ENCODE measurements around the gene GGT6. TPM values are rescaled to one million over a fixed set of nuclear protein-coding genes. Genes with fewer than 3 reads are reported as not detected.

GGT6 gene
- polyA plus RNA-seq, 3 donors = not detected

DNA sequence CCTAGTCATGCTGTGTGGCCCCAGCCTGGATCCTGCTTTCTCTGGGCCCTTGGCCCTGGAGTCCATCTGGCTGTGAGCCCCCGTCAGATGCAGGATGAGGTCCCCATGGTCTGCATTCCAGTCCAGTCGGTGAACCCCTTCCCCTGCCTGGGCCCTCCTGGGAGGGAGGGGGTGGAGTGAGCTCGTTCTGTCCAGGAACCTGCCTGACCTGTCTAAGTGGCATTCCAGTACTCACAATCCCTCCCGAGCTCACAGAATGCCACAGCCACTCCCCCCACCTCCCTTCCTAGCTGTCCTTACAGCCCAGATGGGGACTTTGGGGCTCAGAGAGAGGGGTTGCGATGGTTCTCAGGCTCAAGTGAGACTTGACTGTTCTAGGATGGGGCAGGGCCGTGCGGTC, 46.2 kb downstream of the GGT6 start:
- H3K79me2 ChIP-seq (ENCODE audit: insufficient read depth, low read length) = no peaks in the 10 kb centered on the region
- intact Hi-C loops (cut with micrococcal nuclease) = no loop called here
- no peak overlapping the region for H2AFZ ChIP-seq (ENCODE audit: insufficient read depth, low read depth, low read length, poor library complexity, severe bottlenecking)
- H3K4me1 Mint-ChIP-seq = peaks cover 37% of the 10 kb centered on the region
- no peaks in the 10 kb centered on the region for H3K27me3 ChIP-seq (ENCODE audit: control insufficient read depth in 2 of 2, insufficient read depth in 2 of 2, low read length in 2 of 2)
- H3K36me3 Mint-ChIP-seq = no peaks in the 10 kb centered on the region
- no peaks in the 10 kb centered on the region for H4K20me1 ChIP-seq (ENCODE audit: insufficient read depth, low read length)
- no peaks in the 10 kb centered on the region for H3K36me3 ChIP-seq (replicated peaks in 1 of 2; ENCODE audit: control insufficient read depth in 1 of 2, insufficient read depth in 2 of 2, low read length in 2 of 2)
- H3K27ac ChIP-seq (ENCODE audit: low read depth in 1 of 2, low read length in 2 of 2) = no peak overlapping the region
- no peak overlapping the region for H3K4me3 ChIP-seq (replicated peaks in 1 of 3; ENCODE audit: low read depth in 2 of 3, low read length in 3 of 3)
- H3K9ac ChIP-seq (ENCODE audit: insufficient read depth, low read length, poor library complexity, severe bottlenecking) = no peak overlapping the region
- 100% methylated on average over 3 of the region's 7 CpGs for WGBS (ENCODE audit: insufficient coverage)
- no peak for DNase-seq
- TF ChIP-seq, protein P1, sequence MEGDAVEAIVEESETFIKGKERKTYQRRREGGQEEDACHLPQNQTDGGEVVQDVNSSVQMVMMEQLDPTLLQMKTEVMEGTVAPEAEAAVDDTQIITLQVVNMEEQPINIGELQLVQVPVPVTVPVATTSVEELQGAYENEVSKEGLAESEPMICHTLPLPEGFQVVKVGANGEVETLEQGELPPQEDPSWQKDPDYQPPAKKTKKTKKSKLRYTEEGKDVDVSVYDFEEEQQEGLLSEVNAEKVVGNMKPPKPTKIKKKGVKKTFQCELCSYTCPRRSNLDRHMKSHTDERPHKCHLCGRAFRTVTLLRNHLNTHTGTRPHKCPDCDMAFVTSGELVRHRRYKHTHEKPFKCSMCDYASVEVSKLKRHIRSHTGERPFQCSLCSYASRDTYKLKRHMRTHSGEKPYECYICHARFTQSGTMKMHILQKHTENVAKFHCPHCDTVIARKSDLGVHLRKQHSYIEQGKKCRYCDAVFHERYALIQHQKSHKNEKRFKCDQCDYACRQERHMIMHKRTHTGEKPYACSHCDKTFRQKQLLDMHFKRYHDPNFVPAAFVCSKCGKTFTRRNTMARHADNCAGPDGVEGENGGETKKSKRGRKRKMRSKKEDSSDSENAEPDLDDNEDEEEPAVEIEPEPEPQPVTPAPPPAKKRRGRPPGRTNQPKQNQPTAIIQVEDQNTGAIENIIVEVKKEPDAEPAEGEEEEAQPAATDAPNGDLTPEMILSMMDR (IDR thresholded peaks at IDR 0.05) = no peak
- peaks cover 27 to 28% of the 10 kb centered on the region in 2 donors for H3K4me1 ChIP-seq (ENCODE audit: control insufficient read depth in 1 of 2, insufficient read depth in 2 of 2, low read length in 2 of 2)
- H3K27me3 Mint-ChIP-seq (ENCODE audit: low read depth in 3 of 3) = peaks cover 6 to 13% (median 8%) of the 10 kb centered on the region in 3 donors
- H3K27ac Mint-ChIP-seq = no peak overlapping the region
- peaks cover 0 to 3% (median 0%) of the 10 kb centered on the region in 7 donors for H3K9me3 Mint-ChIP-seq
- H3K9me3 ChIP-seq (replicated peaks in 1 of 2; ENCODE audit: control insufficient read depth in 1 of 2, insufficient read depth in 1 of 2, low read length in 2 of 2) = no peaks in the 10 kb centered on the region
- no peak overlapping the region for H3K4me2 ChIP-seq (replicated peaks; ENCODE audit: extremely low read depth, low read length, poor library complexity, severe bottlenecking)
- H3K4me3 Mint-ChIP-seq = no peak overlapping the region

DNA sequence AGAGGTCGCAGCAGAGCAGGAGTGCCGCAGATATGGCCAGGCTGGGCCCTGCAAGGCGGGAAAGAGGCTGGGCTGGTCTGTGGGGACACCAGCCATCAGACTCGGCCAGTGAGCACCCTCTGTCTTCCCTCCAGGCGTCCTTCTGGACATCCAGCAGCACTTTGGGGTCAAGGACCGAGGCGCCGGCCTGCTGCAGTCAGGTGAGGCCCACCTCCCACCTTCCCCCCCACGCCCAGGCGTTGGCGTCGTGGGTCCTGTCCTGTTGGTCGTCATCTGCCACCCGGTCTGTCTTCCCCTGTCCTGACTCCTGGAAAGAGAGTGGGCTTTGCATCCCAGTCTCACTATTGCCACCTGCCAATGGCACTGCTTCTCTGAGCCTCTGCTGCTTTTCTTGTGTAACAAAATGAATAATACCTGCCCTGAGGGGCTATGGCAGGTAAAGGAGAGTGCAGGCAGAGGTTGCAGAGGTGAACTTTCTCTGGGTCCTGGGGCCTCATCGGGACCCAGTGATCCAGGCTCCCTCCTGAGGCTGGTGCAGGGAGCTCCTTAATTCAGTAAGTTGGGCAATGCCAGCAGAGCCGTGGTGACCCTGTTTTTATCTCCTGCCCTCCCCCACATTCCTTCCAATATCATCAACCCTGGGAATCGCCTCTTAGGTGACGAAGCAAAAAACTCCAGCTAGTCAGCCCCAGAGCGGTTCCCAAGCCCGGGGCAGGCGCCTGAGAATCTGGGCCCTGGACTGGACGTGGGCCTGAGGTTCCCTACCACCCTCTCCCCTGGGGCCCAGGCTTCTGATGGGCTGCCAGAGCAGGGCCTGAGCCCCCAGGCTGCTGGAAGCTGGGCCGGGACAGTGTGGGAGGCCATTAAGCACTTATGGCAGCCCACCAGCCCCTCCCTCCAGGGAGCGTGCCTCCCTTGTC, 47.0 kb downstream of the GGT6 start:
- Mint-ChIP-seq H3K27ac (no peak overlapping the region), H3K4me1 (peaks cover 32% of the 10 kb centered on the region), H3K27me3 (ENCODE audit: low read depth in 3 of 3) (peaks cover 6 to 16% (median 10%) of the 10 kb centered on the region in 3 donors), H3K9me3 (peaks cover 0 to 3% (median 0%) of the 10 kb centered on the region in 7 donors), H3K4me3 (no peak overlapping the region), H3K36me3 (no peaks in the 10 kb centered on the region)
- no peak overlapping the region for H3K9ac ChIP-seq (ENCODE audit: insufficient read depth, low read length, poor library complexity, severe bottlenecking)
- H3K9me3 ChIP-seq (replicated peaks in 1 of 2; ENCODE audit: control insufficient read depth in 1 of 2, insufficient read depth in 1 of 2, low read length in 2 of 2) = no peaks in the 10 kb centered on the region
- no peak overlapping the region for H3K4me2 ChIP-seq (replicated peaks; ENCODE audit: extremely low read depth, low read length, poor library complexity, severe bottlenecking)
- intact Hi-C loops (cut with micrococcal nuclease) = no loop called here
- H3K4me1 ChIP-seq (ENCODE audit: control insufficient read depth in 1 of 2, insufficient read depth in 2 of 2, low read length in 2 of 2) = peaks cover 20 to 22% of the 10 kb centered on the region in 2 donors
- WGBS (ENCODE audit: insufficient coverage) = 89% methylated on average over 18 of the region's 24 CpGs
- no peak overlapping the region for H3K4me3 ChIP-seq (replicated peaks in 1 of 3; ENCODE audit: low read depth in 2 of 3, low read length in 3 of 3)
- no peak overlapping the region for H2AFZ ChIP-seq (ENCODE audit: insufficient read depth, low read depth, low read length, poor library complexity, severe bottlenecking)
- TF ChIP-seq, protein P1 (IDR thresholded peaks at IDR 0.05) = no peak
- H3K79me2 ChIP-seq (ENCODE audit: insufficient read depth, low read length) = no peaks in the 10 kb centered on the region
- H3K36me3 ChIP-seq (replicated peaks in 1 of 2; ENCODE audit: control insufficient read depth in 1 of 2, insufficient read depth in 2 of 2, low read length in 2 of 2) = no peaks in the 10 kb centered on the region
- no peak for DNase-seq
- H4K20me1 ChIP-seq (ENCODE audit: insufficient read depth, low read length) = no peaks in the 10 kb centered on the region
- no peak overlapping the region for H3K27ac ChIP-seq (ENCODE audit: low read depth in 1 of 2, low read length in 2 of 2)
- H3K27me3 ChIP-seq (ENCODE audit: control insufficient read depth in 2 of 2, insufficient read depth in 2 of 2, low read length in 2 of 2) = no peaks in the 10 kb centered on the region

All from CD14-positive monocyte (primary cell).